Liver (tissue), 9 donors: Measurements from ENCODE around the gene CKM. TPM values are rescaled to one million over a fixed set of nuclear protein-coding genes. Genes with fewer than 3 reads are reported as not detected.

ENCODE experiments used
- DNase-seq: peaks from one replicate; pipeline ENCODE4 v3.0.0-alpha.2; 2017; ENCODE audit warnings: low spot score
- H3K27ac ChIP-seq, 2 donors: one replicate each; pipeline ENCODE4 v1.7.0; 2013; ENCODE audit warnings: inconsistent platforms in 2 of 2, low read length in 2 of 2, control low read depth in 1 of 2, low read depth in 1 of 2, mild to moderate bottlenecking in 1 of 2
- H3K27me3 ChIP-seq, 4 donors: one replicate each; pipeline versions ENCODE4 v1.6.1 to v1.7.0; 2013; ENCODE audit warnings: low read length in 3 of 4, inconsistent platforms in 1 of 4, mild to moderate bottlenecking in 1 of 4, moderate library complexity in 1 of 4; ENCODE audit not compliant: control insufficient read depth in 4 of 4, insufficient read depth in 4 of 4
- H3K36me3 ChIP-seq, 4 donors: one replicate each; pipeline versions ENCODE4 v1.6.1 to v1.7.0; 2013; ENCODE audit warnings: low read length in 3 of 4, mild to moderate bottlenecking in 3 of 4, low read depth in 1 of 4, moderate library complexity in 1 of 4; ENCODE audit not compliant: control insufficient read depth in 4 of 4, insufficient read depth in 3 of 4
- H3K4me1 ChIP-seq, 4 donors: one replicate each; pipeline versions ENCODE4 v1.6.1 to v1.7.0; 2013; ENCODE audit warnings: low read length in 3 of 4, mild to moderate bottlenecking in 3 of 4, moderate library complexity in 1 of 4; ENCODE audit not compliant: control insufficient read depth in 4 of 4, insufficient read depth in 4 of 4
- H3K4me3 ChIP-seq, 3 donors: one replicate each; pipeline versions ENCODE4 v1.6.1 to v1.7.0; 2013; ENCODE audit warnings: low read length in 3 of 3, control low read depth in 1 of 3, low read depth in 1 of 3, mild to moderate bottlenecking in 1 of 3
- H3K9ac ChIP-seq, 2 donors: one replicate each; pipeline ENCODE4 v1.7.0; 2013; ENCODE audit warnings: low read length in 2 of 2, mild to moderate bottlenecking in 2 of 2, moderate library complexity in 2 of 2, control low read depth in 1 of 2, low read depth in 1 of 2
- H3K9me3 ChIP-seq, 4 donors: one replicate each; pipeline versions ENCODE4 v1.6.1 to v1.7.0; 2013; ENCODE audit warnings: low read length in 3 of 4; ENCODE audit not compliant: control insufficient read depth in 4 of 4
- CTCF ChIP-seq: fragments of 150-350 bp; IDR thresholded peaks from 2 replicates; pipeline ENCODE4 v1.5.1; 2017; ENCODE audit warnings: improper control_type of control experiment, low read depth, low read length; ENCODE audit not compliant: missing input control
- EGR1 ChIP-seq, 2 donors: IDR thresholded peaks; 2 replicates each; pipeline ENCODE4 v1.6.1; 2016 to 2018; ENCODE audit warnings: antibody characterized with exemption in 2 of 2, low read depth in 2 of 2
- FOXA1 ChIP-seq: IDR thresholded peaks from 2 replicates; pipeline ENCODE4 v1.6.1; 2016; ENCODE audit warnings: antibody characterized with exemption
- FOXA2 ChIP-seq: IDR thresholded peaks from 2 replicates; pipeline ENCODE4 v1.6.1; 2016; ENCODE audit warnings: antibody characterized with exemption
- GABPA ChIP-seq, 2 donors: IDR thresholded peaks in 1 of 2; conservative IDR thresholded peaks in 1 of 2; 2 replicates each; pipeline ENCODE4 v1.6.1; 2016; ENCODE audit warnings: antibody characterized with exemption in 2 of 2, mild to moderate bottlenecking in 1 of 2, moderate library complexity in 1 of 2
- HNF4A ChIP-seq, 2 donors: conservative IDR thresholded peaks; 2 replicates each; pipeline ENCODE4 v1.6.1; 2016; ENCODE audit warnings: antibody characterized with exemption in 2 of 2, mild to moderate bottlenecking in 2 of 2
- HNF4G ChIP-seq: IDR thresholded peaks from 2 replicates; pipeline ENCODE4 v1.6.1; 2016; ENCODE audit warnings: antibody characterized with exemption
- JUND ChIP-seq, 2 donors: IDR thresholded peaks; 2 replicates each; pipeline ENCODE4 v1.6.1; 2016; ENCODE audit warnings: antibody characterized with exemption in 2 of 2
- MAX ChIP-seq: IDR thresholded peaks from 2 replicates; pipeline ENCODE4 v1.6.1; 2016; ENCODE audit warnings: antibody characterized with exemption
- RAD21 ChIP-seq, 2 donors: IDR thresholded peaks; 2 replicates each; pipeline ENCODE4 v1.6.1; 2016; ENCODE audit warnings: antibody characterized with exemption in 2 of 2, mild to moderate bottlenecking in 2 of 2
- RXRA ChIP-seq, 2 donors: IDR thresholded peaks; 2 replicates each; pipeline ENCODE4 v1.6.1; 2017 to 2018; ENCODE audit warnings: antibody characterized with exemption in 2 of 2, mild to moderate bottlenecking in 1 of 2
- TAF1 ChIP-seq: conservative IDR thresholded peaks from 2 replicates; pipeline ENCODE4 v1.6.1; 2016; ENCODE audit warnings: antibody characterized with exemption, mild to moderate bottlenecking
- YY1 ChIP-seq: IDR thresholded peaks from 2 replicates; pipeline ENCODE4 v1.6.1; 2016; ENCODE audit warnings: antibody characterized with exemption, mild to moderate bottlenecking
- ZBTB33 ChIP-seq: IDR thresholded peaks from 2 replicates; pipeline ENCODE4 v1.6.1; 2016; ENCODE audit warnings: antibody characterized with exemption
- WGBS: extraction: QIAGEN DNeasy Blood & Tissue Kit; methylation state at CpG from one replicate; pipeline ENCODE4 v1.1.7; 2013; 5-methylcytosine and 5-hydroxymethylcytosine counted together
- polyA plus RNA-seq, 2 donors: library from polyadenylated mRNA; stranded (reverse) in 1 of 2; unstranded in 1 of 2; fragments of 200-250 nt in 1 of 2; fragments of >200 nt in 1 of 2; fragmentation: Nextera tagmentation in 1 of 2; extraction: Ambion mirVana in 1 of 2; gene quantifications; one replicate each; pipeline versions ENCODE4 v1.2.1 to v1.2.3, GENCODE V29; 2013 to 2015
- total RNA-seq, 2 donors: library from RNA; depleted of rRNA; stranded (reverse); fragments of >200 nt; gene quantifications; one replicate each; pipeline ENCODE4 v1.2.3, GENCODE V29; 2014
- TF ChIP-seq, protein P1 (sequence below): IDR thresholded peaks from 2 replicates; pipeline ENCODE4 v1.6.1; 2016; ENCODE audit warnings: antibody characterized with exemption
- donor health status: healthy.
- donor health status: healthy.
- donor health status: healthy.
- donor health status: healthy.
- donor health status: healthy.

The CKM gene
- total and polyA plus RNA-seq, 4 donors, result 0.05 to 0.37 (median 0.17) TPM; not detected in 1

GRCh38 chr19:45322311-45322710 is 364 bp downstream of the CKM start (continued):
- TF ChIP-seq ZBTB33 (no peak), RAD21 (IDR thresholded peaks at IDR 0.05) (no peak), HNF4A (conservative IDR thresholded peaks at IDR 0.05) (no peak), EGR1 (IDR thresholded peaks at IDR 0.05; ENCODE audit: low read depth in 2 of 2) (no peak), JUND (IDR thresholded peaks at IDR 0.05) (no peak)

DNA sequence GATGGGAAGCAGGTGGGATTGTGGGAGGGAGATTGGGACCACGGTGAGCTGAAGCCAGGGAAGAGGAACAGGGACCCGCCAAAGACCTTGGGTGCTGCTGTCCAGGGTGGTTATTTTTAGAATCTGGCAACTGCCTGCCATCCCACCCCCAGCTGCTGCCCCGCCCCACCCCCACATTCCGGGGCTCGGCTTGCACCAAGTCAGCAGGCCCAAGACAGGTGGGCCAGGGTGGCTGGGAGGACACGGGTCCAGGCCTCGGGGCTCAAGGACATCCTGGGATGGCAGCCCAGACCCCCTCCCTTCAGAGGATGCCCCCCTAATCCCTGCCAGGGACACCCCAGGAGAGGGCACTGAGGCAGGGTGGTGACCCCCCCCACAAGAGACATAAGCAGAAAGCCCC is 827 bp downstream of the CKM start:
- no peak overlapping the region for H3K27ac ChIP-seq
- DNase-seq, result no peak
- WGBS, result 84% methylated on average over 7 of the region's 7 CpGs
- H3K9me3 ChIP-seq, result no peaks in the 10 kb centered on the region
- H3K27me3 ChIP-seq, result peaks cover 0 to 3% (median 0%) of the 10 kb centered on the region in 4 donors
- peaks cover 2 to 12% (median 10%) of the 10 kb centered on the region in 4 donors for H3K4me1 ChIP-seq
- TF ChIP-seq TAF1, result no peak
- no peak for TF ChIP-seq MAX
- TF ChIP-seq, protein P1, sequence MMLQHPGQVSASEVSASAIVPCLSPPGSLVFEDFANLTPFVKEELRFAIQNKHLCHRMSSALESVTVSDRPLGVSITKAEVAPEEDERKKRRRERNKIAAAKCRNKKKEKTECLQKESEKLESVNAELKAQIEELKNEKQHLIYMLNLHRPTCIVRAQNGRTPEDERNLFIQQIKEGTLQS, result no peak
- no peak for TF ChIP-seq HNF4A (conservative IDR thresholded peaks at IDR 0.05)
- no peak for TF ChIP-seq EGR1 (IDR thresholded peaks at IDR 0.05; ENCODE audit: low read depth in 2 of 2)
- no peak for TF ChIP-seq GABPA (IDR thresholded peaks at IDR 0.05 in 1 of 2, conservative IDR thresholded peaks at IDR 0.05 in 1 of 2)
- TF ChIP-seq RXRA (IDR thresholded peaks at IDR 0.05), result no peak
- no peak for TF ChIP-seq FOXA2
- TF ChIP-seq YY1, result no peak
- no peak for TF ChIP-seq FOXA1
- TF ChIP-seq HNF4G, result no peak
- H3K9ac ChIP-seq, result no peak overlapping the region
- H3K36me3 ChIP-seq, result no peaks in the 10 kb centered on the region
- H3K4me3 ChIP-seq, result no peak overlapping the region

DNA sequence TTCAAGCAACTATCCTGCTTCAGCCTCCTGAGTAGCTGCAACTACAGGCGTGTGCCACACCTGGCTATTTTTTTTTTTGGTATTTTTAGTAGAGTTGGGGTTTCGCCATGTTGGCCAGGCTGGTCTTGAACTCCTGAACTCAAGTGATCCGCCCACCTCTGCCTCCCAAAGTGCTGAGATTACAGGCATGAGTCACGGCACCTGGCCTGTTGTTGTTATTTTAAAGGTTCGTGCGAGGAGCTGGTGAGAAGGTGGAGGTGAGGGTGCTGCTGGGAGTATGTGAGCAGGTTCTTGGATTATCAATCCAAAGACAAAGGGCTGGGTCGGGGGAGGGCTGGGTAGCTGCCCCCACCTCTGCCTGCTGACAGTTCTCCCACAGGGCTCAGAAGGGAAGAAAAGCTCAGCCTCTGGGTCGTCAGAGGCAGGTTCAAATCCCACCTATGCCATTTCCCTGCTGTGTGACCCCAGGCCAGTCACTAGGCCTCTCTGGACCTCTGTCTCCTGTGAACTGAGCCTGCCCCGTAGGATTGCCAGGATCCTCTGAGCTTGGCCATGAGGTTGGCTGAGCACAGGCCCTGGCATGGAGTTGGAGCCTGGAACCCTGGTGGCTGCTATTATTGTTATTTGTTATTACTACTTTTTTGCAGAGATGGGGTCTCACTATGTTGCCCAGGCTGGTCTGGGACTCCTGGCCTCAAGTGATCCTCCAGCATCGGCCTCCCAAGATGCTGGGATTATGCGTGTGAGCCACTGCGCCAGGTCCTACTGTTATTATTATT is 1.5 kb downstream of the CKM start:
- Histone ChIP-seq H3K9ac (no peak overlapping the region), H3K27me3 (peaks cover 0 to 3% (median 0%) of the 10 kb centered on the region in 4 donors), H3K4me3 (no peak overlapping the region), H3K36me3 (no peaks in the 10 kb centered on the region), H3K4me1 (peaks cover 0 to 9% (median 8%) of the 10 kb centered on the region in 4 donors), H3K27ac (no peak overlapping the region), H3K9me3 (no peaks in the 10 kb centered on the region)
- 88% methylated on average over 12 of the region's 12 CpGs for WGBS
- DNase-seq, result no peak
- TF ChIP-seq CTCF, result no peak
- TF ChIP-seq GABPA (IDR thresholded peaks at IDR 0.05 in 1 of 2, conservative IDR thresholded peaks at IDR 0.05 in 1 of 2), result no peak
- TF ChIP-seq, protein P1, result no peak
